PC-3 (cell line): ENCODE measurements around the gene INPP5F. TPM values are rescaled to one million over a fixed set of nuclear protein-coding genes. Genes with fewer than 3 reads are reported as not detected.

Experiments used
- ATAC-seq: fragments of 200-7000 bp; cut with Tn5 transposase; 2 replicates; pipeline ENCODE4 v1.9.1; 2020; ENCODE audit warnings: mild to moderate bottlenecking, moderate library complexity
- BruUV-seq: library from RNA; stranded (reverse); fragments of 400-500 nt; replicated peaks from 2 replicates; lab custom pipeline; 2021; lab: Mats Ljungman, UMichigan
- CTCF ChIA-PET: fragments of 300-600 bp; sonication (Branson Sonifier 250); formaldehyde crosslinking; loops from one replicate; lab custom pipeline; 2022; ENCODE audit warnings: antibody characterized with exemption; lab: Charles Lee
- POLR2A ChIA-PET: fragments of 300-600 bp; sonication (Branson Sonifier 250); formaldehyde crosslinking; loops from one replicate; lab custom pipeline; 2022; ENCODE audit warnings: antibody characterized with exemption; ENCODE audit not compliant: unreplicated experiment; lab: Charles Lee
- DNase-seq: peaks from one replicate; pipeline ENCODE4 v3.0.0-alpha.2; 2015
- H2AFZ ChIP-seq: fragments of 300-600 bp; sonication (generic); 2 replicates; pipeline ENCODE4 v1.6.0; 2016; ENCODE audit warnings: antibody characterized with exemption, low read length
- H3F3A ChIP-seq: fragments of 300-600 bp; sonication (generic); one replicate; pipeline ENCODE4 v1.6.0; 2017; ENCODE audit warnings: antibody characterized with exemption, low read length, control low read depth, mild to moderate bottlenecking; ENCODE audit not compliant: unreplicated experiment
- H3K27ac ChIP-seq: fragments of 300-600 bp; sonication (generic); 2 replicates; pipeline ENCODE4 v1.5.1; 2016; ENCODE audit warnings: mild to moderate bottlenecking, low read length
- H3K27me3 ChIP-seq: fragments of 300-600 bp; sonication (generic); 2 replicates; pipeline ENCODE4 v1.6.1; 2016; ENCODE audit warnings: low read length, mixed read lengths
- H3K36me3 ChIP-seq: fragments of 300-600 bp; sonication (generic); 2 replicates; pipeline ENCODE4 v1.6.1; 2016; ENCODE audit warnings: low read depth, mixed run types, low read length, mixed read lengths
- H3K4me1 ChIP-seq: fragments of 300-600 bp; sonication (generic); 2 replicates; pipeline ENCODE4 v1.5.1; 2016; ENCODE audit warnings: low read length; ENCODE audit not compliant: insufficient read depth
- H3K4me2 ChIP-seq: fragments of 300-600 bp; sonication (generic); 2 replicates; pipeline ENCODE4 v1.6.0; 2016; ENCODE audit warnings: low read length
- H3K4me3 ChIP-seq: fragments of 300-600 bp; sonication (generic); 2 replicates; pipeline ENCODE4 v1.5.1; 2016; ENCODE audit warnings: mild to moderate bottlenecking, low read length, mixed read lengths
- H3K79me2 ChIP-seq: fragments of 300-600 bp; sonication (generic); 2 replicates; pipeline ENCODE4 v1.6.1; 2017; ENCODE audit warnings: low read length, mixed read lengths
- H3K9ac ChIP-seq: fragments of 300-600 bp; sonication (generic); 2 replicates; pipeline ENCODE4 v1.6.0; 2016; ENCODE audit warnings: mild to moderate bottlenecking, low read length
- H3K9me2 ChIP-seq: fragments of 300-600 bp; sonication (generic); replicated peaks from 2 replicates; pipeline ENCODE4 v1.6.1; 2016; ENCODE audit warnings: mixed run types, low read length, mixed read lengths
- H3K9me3 ChIP-seq: fragments of 300-600 bp; sonication (generic); 2 replicates; pipeline ENCODE4 v1.6.1; 2016; ENCODE audit warnings: low read length, mixed read lengths
- H4K20me1 ChIP-seq: fragments of 300-600 bp; sonication (generic); 2 replicates; pipeline ENCODE4 v1.6.1; 2016; ENCODE audit warnings: low read length, mixed read lengths
- CTCF ChIP-seq: fragments of 300-600 bp; sonication (generic); conservative IDR thresholded peaks from 2 replicates; pipeline ENCODE4 v1.5.1; 2017; ENCODE audit warnings: antibody characterized with exemption, low read depth, mild to moderate bottlenecking, low read length
- EZH2 ChIP-seq: fragments of 300-600 bp; sonication (generic); IDR thresholded peaks from one replicate; pipeline ENCODE4 v1.6.1; 2017; ENCODE audit warnings: antibody characterized with exemption, mild to moderate bottlenecking, low read length; ENCODE audit not compliant: unreplicated experiment
- EZH2phosphoT487 ChIP-seq: fragments of 300-600 bp; sonication (generic); IDR thresholded peaks from 2 replicates; pipeline ENCODE4 v1.6.1; 2018; ENCODE audit warnings: mild to moderate bottlenecking, antibody characterized with exemption, low read length, borderline replicate concordance
- intact Hi-C: fragments of 100-400 bp; cut with micrococcal nuclease; formaldehyde crosslinking; loops from 2 replicates; pipeline ENCODE4 v1.9.0; 2023
- total RNA-seq: library from RNA; depleted of rRNA; stranded (reverse); fragments of >200 nt; gene quantifications from 2 replicates; pipeline ENCODE4 v1.2.3, GENCODE V29; 2014

Gene INPP5F
- total RNA-seq, 1 experiment from 2014 or later = 8.2 TPM

GRCh38 chr10:119762805-119763798, 37.3 kb downstream of the INPP5F start:
- ChIA-PET CTCF (no interaction called here), POLR2A (interaction anchor here (0.6 kb wide), 1 partner anchor 12 kb away, joined by 3 read pairs; no protein-coding TSS in a partner anchor)
- no peak overlapping the region for H3K4me3 ChIP-seq
- H3F3A ChIP-seq = no peaks in the 10 kb centered on the region
- intact Hi-C loops = no loop called here
- H2AFZ ChIP-seq = no peak overlapping the region
- H4K20me1 ChIP-seq = no peaks in the 10 kb centered on the region
- TF ChIP-seq EZH2phosphoT487 (no peak), EZH2 (no peak), CTCF (no peak)
- no peaks in the 10 kb centered on the region for H3K79me2 ChIP-seq
- H3K9ac ChIP-seq = no peak overlapping the region
- H3K4me1 ChIP-seq = peaks cover 13% of the 10 kb centered on the region
- no peaks in the 10 kb centered on the region for H3K9me3 ChIP-seq
- H3K36me3 ChIP-seq = no peaks in the 10 kb centered on the region
- no peak for DNase-seq
- H3K9me2 ChIP-seq = no peaks in the 10 kb centered on the region
- H3K27me3 ChIP-seq = no peaks in the 10 kb centered on the region
- no peak overlapping the region for H3K4me2 ChIP-seq
- no TSS peak for BruUV-seq
- no peak for ATAC-seq
- H3K27ac ChIP-seq = no peak overlapping the region

GRCh38 chr10:119768455-119769094, 42.7 kb downstream of the INPP5F start:
- no peak overlapping the region for H3K4me3 ChIP-seq
- DNase-seq = no peak
- no peaks in the 10 kb centered on the region for H3K9me2 ChIP-seq
- CTCF ChIA-PET = no interaction called here
- POLR2A ChIA-PET = no interaction called here
- H3K9me3 ChIP-seq = no peaks in the 10 kb centered on the region
- H3K79me2 ChIP-seq = no peaks in the 10 kb centered on the region
- H3K9ac ChIP-seq = no peak overlapping the region
- no peak overlapping the region for H3K4me2 ChIP-seq
- H3F3A ChIP-seq = no peaks in the 10 kb centered on the region
- no TSS peak for BruUV-seq
- peaks cover 15% of the 10 kb centered on the region for H3K4me1 ChIP-seq
- ATAC-seq = no peak
- intact Hi-C loops = no loop called here
- no peaks in the 10 kb centered on the region for H3K36me3 ChIP-seq
- no peak for TF ChIP-seq EZH2phosphoT487
- no peak for TF ChIP-seq EZH2
- no peak for TF ChIP-seq CTCF
- no peaks in the 10 kb centered on the region for H4K20me1 ChIP-seq
- no peak overlapping the region for H3K27ac ChIP-seq
- no peaks in the 10 kb centered on the region for H3K27me3 ChIP-seq
- no peak overlapping the region for H2AFZ ChIP-seq
